ENCODE measurements around the gene ZEB2. TPM values are rescaled to one million over a fixed set of nuclear protein-coding genes. Genes with fewer than 3 reads are reported as not detected.

The ZEB2 gene
- total RNA-seq, 1 experiment from 2014 or later, result 28.2 TPM

DNA sequence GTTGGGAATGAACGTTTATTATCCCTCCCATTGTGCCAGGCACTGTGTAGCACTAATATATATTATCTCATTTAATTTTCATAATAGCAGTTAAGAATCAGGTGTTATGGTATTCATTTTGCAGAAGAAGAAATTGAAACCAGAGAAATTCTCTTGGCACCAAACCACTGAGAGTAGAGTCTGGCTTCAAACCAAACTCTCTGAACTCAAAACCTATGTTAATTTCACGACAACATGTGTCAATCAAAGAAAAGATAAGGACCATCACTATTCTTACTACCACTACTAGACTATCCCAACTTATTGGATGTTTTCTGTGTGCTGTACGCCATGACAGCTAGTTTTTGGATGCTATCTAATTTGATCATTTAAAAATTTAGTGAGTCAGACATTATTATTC is 24.1 kb upstream of the ZEB2 start:
- BruUV-seq (replicated peaks), result no TSS peak
- ChIA-PET POLR2A (interaction anchor here (1.3 to 1.5 kb wide), 2 partner anchors 10 to 18 kb away, joined by 3 to 5 read pairs; no protein-coding TSS in a partner anchor), CTCF (interaction anchor here (0.6 to 1.0 kb wide), 4 partner anchors 23 to 288 kb away, joined by 3 to 5 read pairs (median 4); no protein-coding TSS in a partner anchor)
- H3K36me3 Mint-ChIP-seq (ENCODE audit: insufficient read depth, unreplicated experiment), result no peaks in the 10 kb centered on the region
- peaks cover 8% of the 10 kb centered on the region for H3K9me3 Mint-ChIP-seq (ENCODE audit: unreplicated experiment)
- no peaks in the 10 kb centered on the region for H3K27me3 Mint-ChIP-seq (ENCODE audit: insufficient read depth, unreplicated experiment)
- DNase-seq (ENCODE audit: unreplicated experiment), result no peak
- intact Hi-C loops (cut with micrococcal nuclease), result no loop called here
- H3K4me3 Mint-ChIP-seq (ENCODE audit: unreplicated experiment), result no peak overlapping the region
- H3K4me1 Mint-ChIP-seq (ENCODE audit: insufficient read depth, unreplicated experiment), result peaks cover 6% of the 10 kb centered on the region
- TF ChIP-seq, protein P1, sequence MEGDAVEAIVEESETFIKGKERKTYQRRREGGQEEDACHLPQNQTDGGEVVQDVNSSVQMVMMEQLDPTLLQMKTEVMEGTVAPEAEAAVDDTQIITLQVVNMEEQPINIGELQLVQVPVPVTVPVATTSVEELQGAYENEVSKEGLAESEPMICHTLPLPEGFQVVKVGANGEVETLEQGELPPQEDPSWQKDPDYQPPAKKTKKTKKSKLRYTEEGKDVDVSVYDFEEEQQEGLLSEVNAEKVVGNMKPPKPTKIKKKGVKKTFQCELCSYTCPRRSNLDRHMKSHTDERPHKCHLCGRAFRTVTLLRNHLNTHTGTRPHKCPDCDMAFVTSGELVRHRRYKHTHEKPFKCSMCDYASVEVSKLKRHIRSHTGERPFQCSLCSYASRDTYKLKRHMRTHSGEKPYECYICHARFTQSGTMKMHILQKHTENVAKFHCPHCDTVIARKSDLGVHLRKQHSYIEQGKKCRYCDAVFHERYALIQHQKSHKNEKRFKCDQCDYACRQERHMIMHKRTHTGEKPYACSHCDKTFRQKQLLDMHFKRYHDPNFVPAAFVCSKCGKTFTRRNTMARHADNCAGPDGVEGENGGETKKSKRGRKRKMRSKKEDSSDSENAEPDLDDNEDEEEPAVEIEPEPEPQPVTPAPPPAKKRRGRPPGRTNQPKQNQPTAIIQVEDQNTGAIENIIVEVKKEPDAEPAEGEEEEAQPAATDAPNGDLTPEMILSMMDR (IDR thresholded peaks at IDR 0.05; ENCODE audit: unreplicated experiment), result no peak
- no peak overlapping the region for H3K27ac Mint-ChIP-seq (ENCODE audit: low read depth, unreplicated experiment)

DNA sequence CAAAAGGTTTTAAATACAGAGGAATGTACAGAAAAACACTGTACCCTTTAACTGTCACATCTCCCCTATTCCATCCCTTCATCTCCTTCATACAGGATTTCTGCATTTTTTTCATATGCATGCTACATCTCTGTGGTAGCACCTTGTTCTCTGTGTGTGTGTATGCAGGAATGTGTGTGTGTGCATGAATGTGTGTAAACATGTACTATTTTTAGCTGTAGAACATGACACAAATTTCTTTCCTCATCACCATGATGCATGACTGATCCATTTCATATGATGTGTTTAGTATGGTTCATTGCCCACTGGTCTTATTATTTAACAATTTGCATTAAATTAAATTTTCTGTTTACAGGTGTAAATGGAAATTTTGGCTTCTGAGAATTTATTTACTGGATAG is 21.5 kb upstream of the ZEB2 start:
- ChIA-PET CTCF (no interaction called here), POLR2A (interaction anchor here (3.4 kb wide), 1 partner anchor 11 kb away, joined by 16 read pairs; no protein-coding TSS in a partner anchor)
- intact Hi-C loops (cut with micrococcal nuclease), result no loop called here
- Mint-ChIP-seq H3K27ac (ENCODE audit: low read depth, unreplicated experiment) (no peak overlapping the region), H3K4me1 (ENCODE audit: insufficient read depth, unreplicated experiment) (peaks cover 6% of the 10 kb centered on the region), H3K27me3 (ENCODE audit: insufficient read depth, unreplicated experiment) (no peaks in the 10 kb centered on the region), H3K36me3 (ENCODE audit: insufficient read depth, unreplicated experiment) (no peaks in the 10 kb centered on the region), H3K9me3 (ENCODE audit: unreplicated experiment) (peaks cover 8% of the 10 kb centered on the region), H3K4me3 (ENCODE audit: unreplicated experiment) (no peak overlapping the region)
- BruUV-seq (replicated peaks), result no TSS peak
- TF ChIP-seq, protein P1 (IDR thresholded peaks at IDR 0.05; ENCODE audit: unreplicated experiment), result no peak
- no peak for DNase-seq (ENCODE audit: unreplicated experiment)

DNA sequence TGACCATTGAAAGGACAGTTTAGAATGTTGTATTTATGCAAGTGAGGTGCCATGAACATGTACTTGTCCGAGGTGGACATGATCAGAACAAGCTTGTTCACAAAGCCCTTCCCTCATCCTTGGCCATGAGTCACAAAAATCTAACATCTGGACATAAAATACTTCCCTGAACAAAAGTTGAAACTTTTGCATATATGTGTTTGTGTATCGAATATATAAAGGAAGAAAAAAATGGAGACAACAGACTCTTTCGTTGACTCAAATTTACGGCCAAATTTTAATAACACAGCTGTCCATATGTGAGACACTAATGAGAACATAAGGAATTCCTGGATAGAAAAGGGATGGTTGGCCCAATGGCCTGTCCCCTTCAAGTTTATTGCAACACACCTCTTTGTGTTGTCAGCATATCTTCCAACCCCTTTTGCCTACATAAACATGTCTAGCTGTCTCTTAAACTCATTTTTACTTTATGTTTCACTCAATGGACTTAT is 19.4 kb upstream of the ZEB2 start:
- BruUV-seq (replicated peaks), result no TSS peak
- no peaks in the 10 kb centered on the region for H3K36me3 Mint-ChIP-seq (ENCODE audit: insufficient read depth, unreplicated experiment)

DNA sequence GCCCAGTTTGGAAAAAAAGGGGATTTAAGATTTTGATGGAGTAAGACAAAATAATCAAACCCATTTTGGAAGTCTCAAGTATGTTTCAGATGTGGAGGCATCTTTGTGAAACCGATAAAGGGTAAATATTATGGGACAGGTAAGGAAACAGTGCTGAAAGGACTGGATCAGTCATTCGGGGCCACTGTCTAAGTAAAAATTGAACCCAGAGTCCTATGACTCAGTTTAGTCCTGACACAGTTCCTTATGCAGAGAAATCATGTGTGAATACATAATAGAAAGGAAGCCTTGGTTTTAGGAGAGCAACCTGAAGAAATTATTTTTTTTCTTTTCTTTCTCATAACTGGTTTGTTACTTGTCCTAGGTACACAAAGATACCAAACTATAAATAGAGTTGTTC is 15.4 kb upstream of the ZEB2 start:
- DNase-seq (ENCODE audit: unreplicated experiment), result no peak
- POLR2A ChIA-PET, result no interaction called here
- Mint-ChIP-seq H3K4me1 (ENCODE audit: insufficient read depth, unreplicated experiment) (peaks cover 3% of the 10 kb centered on the region), H3K27me3 (ENCODE audit: insufficient read depth, unreplicated experiment) (no peaks in the 10 kb centered on the region), H3K4me3 (ENCODE audit: unreplicated experiment) (no peak overlapping the region), H3K27ac (ENCODE audit: low read depth, unreplicated experiment) (no peak overlapping the region), H3K36me3 (ENCODE audit: insufficient read depth, unreplicated experiment) (no peaks in the 10 kb centered on the region), H3K9me3 (ENCODE audit: unreplicated experiment) (no peaks in the 10 kb centered on the region)
- intact Hi-C loops (cut with micrococcal nuclease), result no loop called here
- BruUV-seq (replicated peaks), result no TSS peak
- CTCF ChIA-PET, result interaction anchor here (0.6 kb wide), 1 partner anchor 7 kb away, joined by 3 read pairs; no protein-coding TSS in a partner anchor
- TF ChIP-seq, protein P1 (IDR thresholded peaks at IDR 0.05; ENCODE audit: unreplicated experiment), result no peak

More for the DNA sequence above, 19.4 kb upstream of the ZEB2 start:
- Mint-ChIP-seq H3K9me3 (ENCODE audit: unreplicated experiment) (peaks cover 8% of the 10 kb centered on the region), H3K4me3 (ENCODE audit: unreplicated experiment) (no peak overlapping the region), H3K27me3 (ENCODE audit: insufficient read depth, unreplicated experiment) (no peaks in the 10 kb centered on the region), H3K27ac (ENCODE audit: low read depth, unreplicated experiment) (no peak overlapping the region), H3K4me1 (ENCODE audit: insufficient read depth, unreplicated experiment) (peaks cover 6% of the 10 kb centered on the region)
- ChIA-PET POLR2A (interaction anchor here (0.7 to 3.4 kb wide), 5 partner anchors 8 to 238 kb away, joined by 3 to 16 read pairs (median 3); no protein-coding TSS in a partner anchor), CTCF (interaction anchor here (0.7 to 0.9 kb wide), 2 partner anchors 21 to 405 kb away, joined by 3 read pairs; no protein-coding TSS in a partner anchor)
- DNase-seq (ENCODE audit: unreplicated experiment), result no peak
- TF ChIP-seq, protein P1 (IDR thresholded peaks at IDR 0.05; ENCODE audit: unreplicated experiment), result no peak
- intact Hi-C loops (cut with micrococcal nuclease), result no loop called here
